ENCODE measurements around the gene DPP7. TPM values are rescaled to one million over a fixed set of nuclear protein-coding genes. Genes with fewer than 3 reads are reported as not detected.

The DPP7 gene
- total and polyA plus RNA-seq, 9 of the 15 experiments (the other 6 are each of a cell fraction or from before 2014, with no cell fraction given), result 0.99 to 365 (median 132) TPM

- intact Hi-C loops (cut with micrococcal nuclease) (no loop called here), in situ Hi-C loops (cut with MboI) (no loop called here)
- ATAC-seq (no peak; the same call in 2 of the 3 replicates), DNase-seq (ENCODE audit: extremely low read depth in 1 of 4, low spot score in 3 of 4) (peak in 3 of 4 experiments; percentile 22 to 51 (median 45)), FAIRE-seq (no peak)
- H3K4me3 ChIP-seq, result no peak overlapping the region
- H4K20me1 ChIP-seq (replicated peaks; ENCODE audit: control insufficient read depth, insufficient read depth, low read length), result peaks cover 19% of the 10 kb centered on the region
- no peak overlapping the region for H3K4me2 ChIP-seq (ENCODE audit: insufficient read depth, low read length)
- no peaks in the 10 kb centered on the region for H3K9me1 ChIP-seq (ENCODE audit: control insufficient read depth, insufficient read depth, low read length)
- no peaks in the 10 kb centered on the region for H3K36me3 ChIP-seq (ENCODE audit: control insufficient read depth, insufficient read depth, low read length)
- TF ChIP-seq MEF2A (IDR thresholded peaks at IDR 0.05; ENCODE audit: control insufficient read depth, low read depth, low read length) (no peak), SAFB (IDR thresholded peaks at IDR 0.05; ENCODE audit: borderline replicate concordance, low read depth, low read length) (no peak), COPS2 (conservative IDR thresholded peaks at IDR 0.05) (no peak), ZNF124 (CRISPR knock-in tag; IDR thresholded peaks at IDR 0.05) (no peak), U2AF1 (optimal IDR thresholded peaks at IDR 0.05; ENCODE audit: low read depth, low read length) (no peak), U2AF2 (optimal IDR thresholded peaks at IDR 0.05; ENCODE audit: low read depth, low read length) (no peak), TCF7L2 (IDR thresholded peaks at IDR 0.05; ENCODE audit: low read depth, low read length) (no peak), RUNX1 (IDR thresholded peaks at IDR 0.05; ENCODE audit: low read depth) (no peak), ID3 (CRISPR knock-in tag; IDR thresholded peaks at IDR 0.05) (no peak), ID3 (tag; IDR thresholded peaks at IDR 0.05) (no peak)
- H3K9ac ChIP-seq (ENCODE audit: insufficient read depth in 1 of 2, low read depth in 2 of 2, low read length in 2 of 2), result 0 out of 4 replicates have a peak overlapping the region, but pooled peaks of 1 of the 2 experiments have one; percentile 17
- ChIA-PET POLR2A (interaction anchor here (0.6 to 1.4 kb wide), 3 partner anchors 7 to 52 kb away, joined by 3 to 5 read pairs (median 3); no protein-coding TSS in a partner anchor), CTCF (ENCODE audit: low intra/inter-chr PET ratio) (no interaction called here)
- no peak overlapping the region for H2AFZ ChIP-seq (ENCODE audit: low read depth, low read length)
- peaks cover 0 to 51% of the 10 kb centered on the region in 2 experiments; a peak in 2 of 5 replicates for H3K4me1 ChIP-seq (replicated peaks in 1 of 2; ENCODE audit: control insufficient read depth in 2 of 2, insufficient read depth in 2 of 2, low read length in 2 of 2)
- H3K9me3 ChIP-seq (replicated peaks; ENCODE audit: control insufficient read depth, insufficient read depth, low read depth, low read length), result no peaks in the 10 kb centered on the region
- no TSS peak for BruUV-seq (replicated peaks)
- H3K27ac ChIP-seq (ENCODE audit: extremely low read depth, low read depth, low read length), result no peak overlapping the region
- peaks cover 39 to 65% of the 10 kb centered on the region in 2 experiments; a peak in 4 of 5 replicates for H3K27me3 ChIP-seq (ENCODE audit: control insufficient read depth in 2 of 2, insufficient read depth in 2 of 2, low read length in 2 of 2)
- H3K79me2 ChIP-seq (ENCODE audit: control insufficient read depth, insufficient read depth, low read length), result no peaks in the 10 kb centered on the region
- 7% methylated on average over 23 of the region's 23 CpGs for WGBS (ENCODE audit: insufficient coverage, low coverage, missing lambda C conversion rate)
These were observed 22.5 kb upstream of the DPP7 start for GRCh38 chr9:137136881-137137607.

All from K562 (cell line).